Testis (tissue), 3 donors: ENCODE data around the gene CTNS. TPM values are rescaled to one million over a fixed set of nuclear protein-coding genes. Genes with fewer than 3 reads are reported as not detected.

Source experiments
- DNase-seq: peaks from one replicate; pipeline ENCODE4 v3.0.0-alpha.2; 2019
- H3K27ac ChIP-seq, 2 donors: fragments of 200-600 bp; sonication (generic); one replicate each; pipeline ENCODE4 v1.5.1; 2019
- H3K27me3 ChIP-seq: fragments of 200-600 bp; sonication (generic); one replicate; pipeline ENCODE4 v1.5.1; 2019
- H3K36me3 ChIP-seq: fragments of 200-600 bp; sonication (generic); one replicate; pipeline ENCODE4 v1.5.1; 2017; ENCODE audit warnings: low read depth; ENCODE audit errors: missing control alignments
- H3K4me1 ChIP-seq: fragments of 200-600 bp; sonication (generic); one replicate; pipeline ENCODE4 v1.5.1; 2019
- H3K4me3 ChIP-seq, 2 donors: fragments of 200-600 bp; sonication (generic); one replicate each; pipeline ENCODE4 v1.5.1; 2017 to 2019
- H3K9me3 ChIP-seq: fragments of 200-600 bp; sonication (generic); one replicate; pipeline ENCODE4 v1.5.1; 2017
- CTCF ChIP-seq, 3 experiments: fragments of 450-650 bp in 2 of 3; fragments of 200-600 bp in 1 of 3; sonication (generic) in 1 of 3; IDR thresholded peaks; one replicate each; pipeline ENCODE4 v1.5.1; 2016 to 2019; ENCODE audit warnings: antibody characterized with exemption in 3 of 3, mild to moderate bottlenecking in 2 of 3, moderate library complexity in 1 of 3
- POLR2A ChIP-seq: fragments of 450-650 bp; IDR thresholded peaks from one replicate; pipeline ENCODE4 v1.6.1; 2017; ENCODE audit warnings: antibody characterized with exemption, mild to moderate bottlenecking, moderate library complexity
- WGBS, 2 donors: methylation state at CpG; one replicate each; pipeline ENCODE4 v1.1.5; 2018; 5-methylcytosine and 5-hydroxymethylcytosine counted together
- intact Hi-C: fragments of 100-400 bp; cut with DNase I; formaldehyde crosslinking; loops from one replicate; pipeline ENCODE4 v1.15.1; 2023; ENCODE audit warnings: low total_unique reads
- polyA plus RNA-seq: library from polyadenylated mRNA; stranded (reverse); fragments of 350-450 nt; fragmentation: Illumina TruSeq; extraction: RNeasy Lipid Tissue Mini Kit (QIAGEN cat#74804); gene quantifications from one replicate; pipeline ENCODE4 v1.2.3, GENCODE V29; 2014; ENCODE audit warnings: low read depth, low replicate concordance; ENCODE audit not compliant: insufficient read depth
- total RNA-seq, 2 donors: library from RNA; depleted of rRNA; stranded (reverse); fragments of >200 nt; gene quantifications; one replicate each; pipeline ENCODE4 v1.2.3, GENCODE V29; 2016

CTNS gene
- total and polyA plus RNA-seq, 3 donors from 2014 or later = 43.8 to 57.3 (median 50.4) TPM

- H3K27ac ChIP-seq = no peak overlapping the region
- no peak overlapping the region for H3K4me3 ChIP-seq
- WGBS, 2 donors = 93 to 96% methylated on average over 13 to 17 of the region's 17 CpGs
- no peak for DNase-seq
- no peaks in the 10 kb centered on the region for H3K36me3 ChIP-seq
- H3K27me3 ChIP-seq = no peaks in the 10 kb centered on the region
- no peak for TF ChIP-seq POLR2A
- no peak for TF ChIP-seq CTCF (IDR thresholded peaks at IDR 0.05)
- H3K4me1 ChIP-seq = no peaks in the 10 kb centered on the region
- H3K9me3 ChIP-seq = no peaks in the 10 kb centered on the region
- intact Hi-C loops = no loop called here
Measured at GRCh38 chr17:3603119-3603869, 33.3 kb upstream of the CTNS start.

GRCh38 chr17:3603870-3604259 is 32.7 kb upstream of the CTNS start:
- TF ChIP-seq CTCF (IDR thresholded peaks at IDR 0.05) = no peak
- TF ChIP-seq POLR2A = no peak
- no peak overlapping the region for H3K4me3 ChIP-seq
- no peaks in the 10 kb centered on the region for H3K4me1 ChIP-seq
- H3K27ac ChIP-seq = no peak overlapping the region
- H3K9me3 ChIP-seq = no peaks in the 10 kb centered on the region
- DNase-seq = no peak
- H3K36me3 ChIP-seq = no peaks in the 10 kb centered on the region
- H3K27me3 ChIP-seq = no peaks in the 10 kb centered on the region
- intact Hi-C loops = no loop called here
- 86 to 88% methylated on average over 4 of the region's 4 CpGs for WGBS, 2 donors

GRCh38 chr17:3609689-3610088 is 26.9 kb upstream of the CTNS start:
- no peaks in the 10 kb centered on the region for H3K27me3 ChIP-seq
- no peaks in the 10 kb centered on the region for H3K36me3 ChIP-seq
- no peak for TF ChIP-seq CTCF (IDR thresholded peaks at IDR 0.05)
- no peaks in the 10 kb centered on the region for H3K4me1 ChIP-seq
- H3K27ac ChIP-seq = no peak overlapping the region
- 96% methylated on average over 4 to 10 of the region's 10 CpGs for WGBS, 2 donors
- no peak for DNase-seq
- no peak overlapping the region for H3K4me3 ChIP-seq
- H3K9me3 ChIP-seq = no peaks in the 10 kb centered on the region
- intact Hi-C loops = no loop called here

- 81 to 83% methylated on average over 8 to 14 of the region's 14 CpGs for WGBS, 2 donors
- no peak for DNase-seq
- no peak overlapping the region for H3K27ac ChIP-seq
- no peaks in the 10 kb centered on the region for H3K9me3 ChIP-seq
- no peak overlapping the region for H3K4me3 ChIP-seq
- intact Hi-C loops = no loop called here
- H3K27me3 ChIP-seq = no peaks in the 10 kb centered on the region
- H3K36me3 ChIP-seq = no peaks in the 10 kb centered on the region
- TF ChIP-seq POLR2A (no peak), CTCF (IDR thresholded peaks at IDR 0.05) (no peak)
- no peaks in the 10 kb centered on the region for H3K4me1 ChIP-seq
Measured at GRCh38 chr17:3610523-3610922, 26.0 kb upstream of the CTNS start.

GRCh38 chr17:3613124-3613523 is 23.4 kb upstream of the CTNS start:
- Histone ChIP-seq H3K4me3 (no peak overlapping the region), H3K36me3 (no peaks in the 10 kb centered on the region), H3K4me1 (no peaks in the 10 kb centered on the region), H3K27ac (no peak overlapping the region), H3K9me3 (no peaks in the 10 kb centered on the region), H3K27me3 (no peaks in the 10 kb centered on the region)
- intact Hi-C loops = no loop called here
- no peak for DNase-seq
- 97 to 99% methylated on average over 6 of the region's 6 CpGs for WGBS, 2 donors
- TF ChIP-seq CTCF (IDR thresholded peaks at IDR 0.05) (no peak), POLR2A (no peak)
